ENCODE measurements around the gene DENND1A.
"Not testable (repeated sequence)": the region's sequence is repeated elsewhere in the genome, so short reads cannot be mapped to it uniquely, and the experiment has no call there.

Gene DENND1A

DNA sequence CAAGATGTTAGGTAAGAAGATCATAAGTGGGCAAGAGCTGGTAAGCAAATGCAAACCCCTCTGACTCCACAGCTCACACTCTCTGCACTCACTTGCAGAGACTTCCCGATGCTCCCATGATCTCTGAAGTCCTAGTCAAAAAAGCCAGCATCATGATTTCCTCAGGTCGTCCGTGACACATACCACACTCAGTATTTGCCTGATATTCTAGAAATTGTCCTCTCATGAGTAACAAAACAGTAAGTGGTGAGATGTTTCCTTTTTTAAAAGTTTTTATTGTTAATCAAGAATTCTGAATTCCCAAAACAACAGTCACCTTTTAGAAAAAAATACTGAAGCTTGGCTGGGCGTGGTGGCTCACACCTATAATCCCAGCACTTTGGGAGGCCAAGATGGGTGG, 194.6 kb downstream of the DENND1A start:
- no peak overlapping the region for H3K4me2 ChIP-seq
- H3K9ac ChIP-seq = no peak overlapping the region
- H3K4me1 ChIP-seq = peaks cover 0 to 30% (median 10%) of the 10 kb centered on the region in 10 experiments; a peak in 14 of 20 replicates
- H3K4me3 ChIP-seq = no peak overlapping the region
- no peak for TF ChIP-seq Cebpa-rat (IDR thresholded peaks at IDR 0.05)
- H3K36me3 ChIP-seq = peaks cover 0 to 72% (median 14%) of the 10 kb centered on the region in 11 experiments; a peak in 13 of 22 replicates
- no peak overlapping the region for H3K27ac ChIP-seq
- peaks cover 0 to 92% (median 0%) of the 10 kb centered on the region in 11 experiments; a peak in 5 of 22 replicates for H4K20me1 ChIP-seq
- peaks cover 6 to 16% (median 8%) of the 10 kb centered on the region in 11 experiments; a peak in 13 of 22 replicates for H3K9me3 ChIP-seq (replicated peaks in 1 of 11)
- no peaks in the 10 kb centered on the region for H3K27me3 ChIP-seq

DNA sequence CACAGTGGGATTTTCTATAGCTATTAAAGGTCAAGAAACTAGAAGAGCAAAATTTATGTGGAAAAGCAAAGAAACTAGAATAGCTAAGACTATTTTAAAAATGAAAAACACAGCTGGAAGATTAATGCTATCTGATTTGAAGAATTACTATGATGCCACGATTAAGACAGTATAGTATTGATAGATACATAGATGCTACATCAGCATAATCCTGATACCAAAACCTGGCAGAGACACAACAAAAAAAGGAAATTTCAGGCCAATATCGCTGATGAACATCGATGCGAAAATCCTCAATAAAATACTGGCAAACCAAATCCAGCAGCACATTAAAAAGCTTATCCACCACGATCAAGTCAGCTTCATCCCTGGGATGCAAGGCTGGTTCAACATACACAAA, 201.4 kb downstream of the DENND1A start:
- peaks cover 3 to 45% (median 16%) of the 10 kb centered on the region in 11 experiments; a peak in 19 of 22 replicates for H3K36me3 ChIP-seq
- H3K9ac ChIP-seq, H3K4me3 ChIP-seq, H3K27me3 ChIP-seq, H3K4me1 ChIP-seq, H3K27ac ChIP-seq, H3K4me2 ChIP-seq: not testable (repeated sequence)
- H4K20me1 ChIP-seq = peaks cover 0 to 82% (median 0%) of the 10 kb centered on the region in 11 experiments; a peak in 5 of 22 replicates
- peaks cover 13 to 51% (median 42%) of the 10 kb centered on the region in 11 experiments for H3K9me3 ChIP-seq (replicated peaks in 1 of 11)

DNA sequence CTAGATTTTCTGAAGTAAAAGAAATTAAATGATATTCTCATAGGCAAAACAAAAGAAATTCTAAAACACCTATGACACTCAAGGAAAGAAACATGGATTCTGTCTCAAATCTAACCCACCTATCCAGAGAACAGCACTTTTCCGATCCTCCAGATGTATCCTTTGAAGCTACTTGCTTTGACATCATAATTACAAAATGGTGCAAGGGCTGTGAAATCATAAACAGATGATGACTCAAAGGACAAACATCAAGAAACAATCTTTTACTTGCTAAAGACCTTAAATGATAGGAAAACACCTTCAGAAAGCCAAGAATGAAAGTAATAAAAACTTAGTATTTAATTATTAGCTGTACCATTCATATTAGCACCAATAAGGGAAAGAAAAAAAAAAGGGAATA, 202.6 kb downstream of the DENND1A start:
- Histone ChIP-seq H3K4me1 (peaks cover 0 to 8% (median 0%) of the 10 kb centered on the region in 10 experiments; a peak in 2 of 20 replicates), H3K27ac (no peak overlapping the region), H3K4me2 (no peak overlapping the region), H3K36me3 (peaks cover 14 to 57% (median 28%) of the 10 kb centered on the region in 11 experiments), H3K27me3 (no peaks in the 10 kb centered on the region), H4K20me1 (peaks cover 0 to 70% (median 0%) of the 10 kb centered on the region in 11 experiments; a peak in 3 of 22 replicates), H3K9ac (no peak overlapping the region), H3K4me3 (no peak overlapping the region), H3K9me3 (replicated peaks in 1 of 11) (peaks cover 25 to 63% (median 54%) of the 10 kb centered on the region in 11 experiments)
- no peak for TF ChIP-seq Cebpa-rat (IDR thresholded peaks at IDR 0.05)

DNA sequence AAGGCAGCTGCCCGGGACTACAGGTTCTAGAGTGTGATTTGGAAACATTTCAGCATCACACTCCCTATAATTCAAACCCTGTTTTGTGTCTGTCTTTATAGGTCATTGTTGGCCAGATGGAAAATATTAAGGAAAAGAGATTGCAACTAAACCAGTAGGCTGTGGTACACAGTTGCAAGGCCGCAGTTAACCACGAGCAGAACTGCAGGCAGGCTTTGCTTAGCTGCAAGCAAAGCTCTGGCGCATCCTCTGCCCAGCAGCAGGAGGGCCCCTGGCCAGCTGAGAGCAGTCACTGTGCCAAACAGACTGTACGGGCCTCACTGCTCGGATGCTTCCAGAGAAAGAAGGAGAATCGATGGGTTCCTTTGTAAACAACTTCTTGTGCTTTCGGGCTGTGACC, 204.5 kb downstream of the DENND1A start:
- peaks cover 0 to 56% (median 0%) of the 10 kb centered on the region in 11 experiments; a peak in 3 of 22 replicates for H4K20me1 ChIP-seq
- H3K27ac ChIP-seq = no peak overlapping the region
- peak overlapping the region in 2 of 11 experiments; percentile 7 to 20; a peak in 2 of 22 replicates for H3K4me2 ChIP-seq
- no peaks in the 10 kb centered on the region for H3K27me3 ChIP-seq
- peaks cover 0 to 8% (median 0%) of the 10 kb centered on the region in 10 experiments; a peak in 2 of 20 replicates for H3K4me1 ChIP-seq
- no peak overlapping the region for H3K9ac ChIP-seq
- H3K4me3 ChIP-seq = no peak overlapping the region
- peaks cover 30 to 62% (median 43%) of the 10 kb centered on the region in 11 experiments for H3K36me3 ChIP-seq
- peaks cover 39 to 76% (median 65%) of the 10 kb centered on the region in 11 experiments for H3K9me3 ChIP-seq (replicated peaks in 1 of 11)
- TF ChIP-seq Cebpa-rat (IDR thresholded peaks at IDR 0.05) = no peak

DNA sequence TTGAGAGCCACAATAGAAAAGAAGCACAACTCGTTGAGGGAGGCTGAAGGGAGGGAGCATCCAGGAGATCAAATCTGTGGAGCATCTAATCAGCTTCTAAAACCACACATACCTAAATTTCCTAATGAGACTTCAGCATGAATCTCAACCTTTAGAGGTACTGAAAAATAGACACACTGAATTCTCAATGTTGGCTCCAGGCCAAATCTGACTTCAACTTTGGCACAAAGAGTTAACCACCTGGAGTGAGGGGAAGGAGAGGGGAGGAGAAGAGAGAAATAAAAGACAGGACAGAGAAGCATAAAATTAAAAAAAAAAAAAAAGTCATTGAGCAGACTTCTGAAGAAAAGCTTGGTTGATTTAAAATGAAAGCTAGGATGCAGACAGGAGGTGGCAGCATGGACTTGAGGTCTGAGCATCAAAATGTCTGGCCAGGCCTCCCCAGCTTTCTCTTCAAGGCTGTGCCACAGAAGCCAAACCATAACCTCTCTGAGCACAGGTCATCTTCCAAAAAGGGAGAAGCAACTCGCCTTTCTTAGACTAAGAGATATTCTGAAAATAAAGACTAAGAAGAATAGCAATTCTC, 205.6 kb downstream of the DENND1A start:
- Histone ChIP-seq H4K20me1 (peaks cover 0 to 47% (median 0%) of the 10 kb centered on the region in 11 experiments; a peak in 3 of 22 replicates), H3K4me3 (peak overlapping the region in 1 of 10 experiments; percentile 14; a peak in 1 of 20 replicates), H3K36me3 (peaks cover 38 to 73% (median 53%) of the 10 kb centered on the region in 11 experiments), H3K9me3 (replicated peaks in 1 of 11) (peaks cover 50 to 80% (median 69%) of the 10 kb centered on the region in 11 experiments), H3K27ac (no peak overlapping the region), H3K4me1 (peaks cover 0 to 8% (median 0%) of the 10 kb centered on the region in 10 experiments; a peak in 2 of 20 replicates), H3K9ac (no peak overlapping the region), H3K27me3 (no peaks in the 10 kb centered on the region), H3K4me2 (no peak overlapping the region)
- no peak for TF ChIP-seq Cebpa-rat (IDR thresholded peaks at IDR 0.05)

DNA sequence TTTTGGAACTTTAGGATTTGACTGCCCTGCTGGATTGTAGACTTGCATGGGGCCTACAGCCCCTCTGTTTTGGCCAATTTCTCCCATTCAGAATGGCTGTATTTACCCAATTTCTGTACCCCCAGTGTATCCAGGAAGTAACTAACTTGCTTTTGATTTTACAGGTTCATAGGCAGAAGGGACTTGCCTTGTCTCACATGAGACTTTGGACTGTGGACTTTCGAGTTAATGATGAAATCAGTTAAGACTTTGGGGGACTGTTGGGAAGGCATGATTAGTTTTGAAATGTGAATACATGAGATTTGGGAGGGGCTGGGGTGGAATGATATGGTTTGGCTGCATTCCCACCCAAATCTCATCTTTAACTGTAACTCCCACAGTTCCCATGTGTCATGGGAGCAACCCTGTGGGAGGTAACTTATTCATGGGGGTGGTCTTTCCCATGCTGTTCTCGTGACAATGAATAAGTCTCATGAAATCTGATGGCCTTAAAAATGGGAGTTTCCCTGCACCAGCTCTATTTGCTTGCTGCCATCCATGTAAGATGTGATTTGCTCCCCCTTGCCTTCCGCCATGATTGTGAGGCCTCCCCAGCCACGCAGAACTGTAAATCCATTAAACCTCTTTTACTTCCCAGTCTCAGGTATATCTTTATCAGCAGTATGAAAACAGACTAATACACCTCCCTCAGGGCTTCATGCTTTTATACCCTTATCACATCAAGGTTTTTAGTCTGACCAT, 206.6 kb downstream of the DENND1A start:
- H3K4me2 ChIP-seq = no peak overlapping the region
- no peak overlapping the region for H3K27ac ChIP-seq
- peaks cover 56 to 80% (median 71%) of the 10 kb centered on the region in 11 experiments for H3K9me3 ChIP-seq (replicated peaks in 1 of 11)
- peaks cover 46 to 83% (median 59%) of the 10 kb centered on the region in 11 experiments for H3K36me3 ChIP-seq
- H3K27me3 ChIP-seq = no peaks in the 10 kb centered on the region
- TF ChIP-seq Cebpa-rat (IDR thresholded peaks at IDR 0.05) = no peak
- no peak overlapping the region for H3K9ac ChIP-seq
- H3K4me3 ChIP-seq = peak overlapping the region in 6 of 10 experiments; percentile 0 to 38 (median 22); a peak in 6 of 20 replicates
- peaks cover 0 to 47% (median 0%) of the 10 kb centered on the region in 11 experiments; a peak in 4 of 22 replicates for H4K20me1 ChIP-seq
- peaks cover 4 to 14% (median 6%) of the 10 kb centered on the region in 10 experiments for H3K4me1 ChIP-seq

DNA sequence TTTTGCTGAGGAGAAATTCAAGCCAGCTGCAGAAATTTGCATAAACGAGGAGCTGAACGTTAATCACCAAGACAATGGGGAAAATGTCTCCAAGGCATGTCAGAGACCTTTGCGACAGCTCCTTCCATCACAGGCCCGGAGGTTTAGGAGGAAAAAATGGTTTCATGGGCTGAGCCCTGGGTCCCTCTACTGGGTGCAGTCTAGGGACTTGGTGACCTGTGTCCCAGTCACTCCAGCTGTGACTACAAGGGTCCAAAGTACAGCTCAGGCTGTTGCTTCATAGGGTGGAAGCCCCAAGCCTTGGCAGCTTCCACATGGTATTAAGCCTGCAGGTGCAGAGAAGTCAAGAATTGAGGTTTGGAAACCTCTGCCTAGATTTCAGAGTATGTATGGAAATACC, 207.5 kb downstream of the DENND1A start:
- Histone ChIP-seq H3K27ac (no peak overlapping the region), H3K9ac (no peak overlapping the region), H3K9me3 (replicated peaks in 1 of 11) (peaks cover 56 to 71% (median 64%) of the 10 kb centered on the region in 11 experiments), H3K4me3 (peak overlapping the region in 7 of 10 experiments; percentile 0 to 38 (median 25); a peak in 6 of 20 replicates), H3K36me3 (peaks cover 46 to 84% (median 59%) of the 10 kb centered on the region in 11 experiments), H3K4me1 (peaks cover 12 to 24% (median 16%) of the 10 kb centered on the region in 10 experiments), H4K20me1 (peaks cover 0 to 47% (median 0%) of the 10 kb centered on the region in 11 experiments; a peak in 8 of 22 replicates), H3K4me2 (no peak overlapping the region), H3K27me3 (no peaks in the 10 kb centered on the region)
- no peak for TF ChIP-seq Cebpa-rat (IDR thresholded peaks at IDR 0.05)

DNA sequence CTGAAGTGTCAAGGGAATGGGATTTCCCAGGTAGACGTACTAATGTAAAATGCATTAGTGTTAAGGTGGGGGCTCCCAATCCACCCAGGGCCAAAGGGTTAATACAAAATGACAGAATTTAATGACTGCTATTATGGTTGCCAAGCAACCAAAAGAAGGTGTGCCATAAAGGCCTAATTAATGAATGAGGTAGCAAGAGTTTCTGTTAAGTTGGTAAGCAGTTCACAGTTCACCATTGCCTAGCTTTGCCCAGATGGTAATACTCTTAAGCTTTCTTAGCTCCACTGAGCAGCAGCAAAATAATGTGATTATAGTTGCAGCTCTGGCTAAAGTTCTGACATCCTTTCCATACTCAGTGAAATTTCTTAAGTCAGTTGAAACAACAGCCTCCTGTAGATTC, 211.7 kb downstream of the DENND1A start:
- Histone ChIP-seq H3K27me3 (no peaks in the 10 kb centered on the region), H3K4me3 (no peak overlapping the region), H3K9ac (no peak overlapping the region), H3K36me3 (peaks cover 39 to 53% (median 44%) of the 10 kb centered on the region in 11 experiments), H4K20me1 (peaks cover 0 to 62% (median 7%) of the 10 kb centered on the region in 11 experiments; a peak in 9 of 22 replicates), H3K4me2 (peak overlapping the region; percentile 46 to 82 (median 73)), H3K4me1 (peaks cover 35 to 51% (median 42%) of the 10 kb centered on the region in 10 experiments), H3K27ac (peak overlapping the region in 2 of 11 experiments; percentile 72 to 73; a peak in 2 of 22 replicates), H3K9me3 (replicated peaks in 1 of 11) (peaks cover 45 to 51% (median 48%) of the 10 kb centered on the region in 11 experiments)
- TF ChIP-seq Cebpa-rat (IDR thresholded peaks at IDR 0.05) = no peak
